Right lung (tissue), 10 donors: ENCODE data around the gene P2RX2. TPM values are rescaled to one million over a fixed set of nuclear protein-coding genes. Genes with fewer than 3 reads are reported as not detected.

Source experiments
- DNase-seq, 2 donors: peaks; one replicate each; pipeline ENCODE4 v3.0.0-alpha.2; 2013
- long read RNA-seq, 8 donors: transcript quantifications; one replicate each; lab custom pipeline, GENCODE V29; 2026
- polyA plus RNA-seq, 5 donors: library from polyadenylated mRNA; unstranded; fragments of 120-200 nt; gene quantifications; one replicate each; pipeline versions ENCODE4 v1.2.1 to v1.2.3, GENCODE V29; 2013; ENCODE audit warnings: inconsistent platforms in 1 of 5, low replicate concordance in 1 of 5; ENCODE audit not compliant: insufficient read length in 5 of 5, insufficient read depth in 1 of 5

The P2RX2 gene
- 10 to 100 TPM in 1 of 5 donors, 1 to 10 TPM in 4; 3.3 to 10.8 (median 4.9) TPM for polyA plus RNA-seq
- long read RNA-seq, donor 1, result 0 reads
- long read RNA-seq, donor 2, result 0 reads
- long read RNA-seq, donor 3, partial matches to known transcripts, result 0 of 1 reads
- long read RNA-seq, donor 3, other reads (novel, unspliced or antisense), result 0 of 1 reads
- long read RNA-seq, donor 4, result 0 reads
- long read RNA-seq, donor 5, result 0 reads
- long read RNA-seq, donor 6, partial matches to known transcripts, result 0 of 2 reads
- long read RNA-seq, donor 6, other reads (novel, unspliced or antisense), result 0 of 2 reads
- long read RNA-seq, donor 7, partial matches to known transcripts, result 0 of 1 reads
- long read RNA-seq, donor 7, other reads (novel, unspliced or antisense), result 0 of 1 reads
- long read RNA-seq, donor 8, result 0 reads

DNA sequence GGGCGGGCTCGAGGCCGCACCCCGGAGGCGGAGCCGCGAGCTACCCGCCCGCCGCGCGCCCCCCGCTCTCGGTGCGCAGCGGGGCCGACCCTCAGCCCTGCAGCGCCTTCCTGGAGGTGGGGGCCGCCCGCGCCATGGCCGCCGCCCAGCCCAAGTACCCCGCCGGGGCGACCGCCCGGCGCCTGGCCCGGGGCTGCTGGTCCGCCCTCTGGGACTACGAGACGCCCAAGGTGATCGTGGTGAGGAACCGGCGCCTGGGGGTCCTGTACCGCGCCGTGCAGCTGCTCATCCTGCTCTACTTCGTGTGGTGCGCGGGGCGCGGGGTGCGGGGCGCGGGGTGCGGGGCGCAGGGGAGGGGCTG, at the start of gene P2RX2:
Gene P2RX2 (plus strand): TSS at position 94 of the 361 bp plus-strand sequence. CDS start 41 bp downstream, at position 135.
- DNase-seq, result no peak

DNA sequence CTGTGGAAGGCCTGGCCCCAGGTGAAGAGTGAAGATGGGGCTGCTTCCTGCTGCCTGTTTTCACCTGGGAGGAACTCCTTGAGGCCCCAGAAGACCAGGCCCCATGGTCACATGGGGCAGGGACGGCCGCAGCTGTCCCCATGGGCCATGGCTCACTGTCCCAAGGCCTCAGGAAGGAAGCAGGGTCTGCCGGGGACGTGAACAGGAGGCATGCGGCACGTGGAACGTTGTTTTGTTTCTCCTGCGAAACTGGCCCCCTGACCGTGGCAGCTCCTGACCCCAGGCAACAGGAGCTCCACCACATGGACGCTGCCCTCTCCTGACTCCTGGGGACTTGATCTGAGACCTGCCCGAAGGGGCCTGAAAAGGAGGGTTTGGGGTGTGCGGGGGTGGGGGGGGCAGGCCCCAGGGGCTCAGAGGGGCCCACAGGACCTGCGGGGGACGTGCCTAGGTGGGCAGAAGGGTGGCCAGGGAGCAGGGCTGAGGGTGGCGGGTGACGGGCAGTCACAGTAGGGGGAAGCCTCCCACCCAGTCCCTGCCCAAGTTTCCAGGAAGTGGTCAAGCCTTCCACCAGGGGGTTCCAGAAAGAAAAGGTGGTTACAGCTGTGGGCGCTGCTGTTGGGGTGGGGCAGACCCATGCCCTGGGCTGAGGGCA, 49.6 kb upstream of the P2RX2 start:
- no peak for DNase-seq

GRCh38 chr12:132569856-132570480, 48.6 kb upstream of the P2RX2 start:
- DNase-seq, result no peak

GRCh38 chr12:132570635-132571034, 47.9 kb upstream of the P2RX2 start:
- no peak for DNase-seq

DNA sequence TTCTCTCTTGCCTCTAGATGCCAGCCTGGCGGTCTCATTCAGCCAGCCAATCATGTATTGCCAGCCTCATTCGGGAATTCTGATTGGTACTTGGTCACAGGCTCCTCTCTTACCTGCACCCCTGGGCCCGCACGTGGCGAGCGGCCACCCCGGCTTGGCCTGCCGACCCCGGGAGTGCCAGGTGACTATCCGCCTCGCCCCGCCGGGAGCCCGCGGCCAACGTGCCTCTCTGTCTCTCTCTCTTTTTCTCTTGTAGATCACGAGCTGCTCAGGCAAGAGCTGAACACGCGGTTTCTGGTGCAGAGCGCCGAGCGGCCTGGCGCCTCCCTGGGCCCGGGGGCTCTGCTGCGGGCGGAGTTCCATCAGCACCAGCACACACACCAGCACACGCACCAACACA, 47.5 kb upstream of the P2RX2 start:
- no peak for DNase-seq

DNA sequence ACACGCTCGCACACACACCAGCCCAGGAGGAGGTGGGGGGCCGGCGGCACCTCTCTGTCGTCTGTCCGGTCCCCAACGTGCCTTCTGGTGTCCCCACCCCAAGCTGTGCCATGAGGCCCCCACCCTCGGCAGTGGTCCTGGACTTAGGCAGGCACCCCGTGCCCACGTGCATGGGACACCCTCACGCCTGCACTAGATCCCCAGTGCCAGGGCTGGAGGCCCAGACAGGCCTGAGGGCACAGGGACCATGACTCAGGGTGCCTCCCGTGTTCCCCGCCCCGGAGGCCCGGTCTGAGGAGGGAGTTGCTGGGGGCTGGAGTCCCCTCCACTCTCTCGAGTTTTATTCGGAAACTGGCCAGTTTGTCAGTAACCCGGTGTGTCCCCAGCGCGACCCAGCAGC, 47.0 kb upstream of the P2RX2 start:
- DNase-seq, result no peak

DNA sequence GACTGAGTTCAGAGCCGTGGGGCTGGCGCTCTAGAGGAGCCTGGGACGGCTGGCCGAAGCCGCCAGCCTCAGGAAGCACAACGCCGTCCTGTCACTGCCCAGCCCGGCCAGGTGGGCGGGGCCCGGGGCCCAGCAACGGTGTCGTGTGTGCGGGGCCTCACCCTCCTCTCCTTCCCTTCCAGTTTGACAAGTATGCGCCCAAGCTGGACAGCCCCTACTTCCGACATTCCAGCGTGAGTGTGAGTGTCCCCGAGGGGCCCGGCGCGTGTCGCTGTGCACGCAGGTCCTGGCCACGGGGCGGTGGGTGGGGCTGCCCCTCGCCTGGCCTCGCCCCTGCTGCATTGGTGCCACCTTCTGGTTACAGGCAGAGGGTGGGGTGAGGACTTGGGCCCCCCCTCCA, 46.5 kb upstream of the P2RX2 start:
- DNase-seq, result peak; percentile 42 to 69

GRCh38 chr12:132572801-132573760, 45.5 kb upstream of the P2RX2 start:
- no peak for DNase-seq

GRCh38 chr12:132574271-132574996, 44.1 kb upstream of the P2RX2 start:
- DNase-seq, result no peak

DNA sequence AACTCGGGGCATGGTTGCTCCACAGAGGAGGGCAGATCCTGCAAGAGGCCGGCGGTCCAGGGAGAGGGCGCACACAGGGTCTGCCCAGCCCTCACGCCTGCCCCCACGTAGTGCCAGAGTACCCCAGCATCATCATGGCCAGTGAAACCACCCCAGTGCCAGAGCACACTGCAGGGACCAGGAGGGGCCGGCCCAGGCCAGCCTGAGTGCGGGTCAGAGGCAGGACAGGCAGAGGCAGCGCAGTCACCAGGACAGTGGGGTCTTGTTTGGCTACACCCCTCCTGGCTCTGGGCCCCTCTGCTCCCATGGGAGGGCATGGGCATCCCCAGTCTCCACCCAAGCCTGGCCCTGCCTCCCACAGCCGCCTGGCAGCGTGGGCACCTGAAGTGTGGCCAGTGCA, 42.9 kb upstream of the P2RX2 start:
- no peak for DNase-seq

DNA sequence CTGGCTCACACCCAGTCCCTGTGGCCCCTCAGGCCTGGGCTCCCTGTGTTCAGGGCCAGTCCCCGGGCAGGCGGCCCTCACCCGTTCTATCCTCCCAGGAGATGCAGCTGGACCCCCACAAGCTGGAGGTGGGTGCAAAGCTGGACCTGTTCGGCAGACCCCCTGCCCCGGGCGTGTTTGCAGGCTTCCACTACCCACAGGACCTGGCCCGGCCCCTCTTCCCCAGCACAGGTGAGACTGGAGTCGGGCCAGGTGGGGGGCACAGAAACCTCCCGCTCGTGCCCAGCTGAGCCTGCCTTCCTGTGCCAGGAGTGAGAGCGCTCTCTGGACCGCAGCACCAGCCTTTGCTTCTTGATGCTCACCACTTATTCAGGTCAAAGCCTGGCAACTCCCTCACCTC, 41.9 kb upstream of the P2RX2 start:
- DNase-seq, result no peak

DNA sequence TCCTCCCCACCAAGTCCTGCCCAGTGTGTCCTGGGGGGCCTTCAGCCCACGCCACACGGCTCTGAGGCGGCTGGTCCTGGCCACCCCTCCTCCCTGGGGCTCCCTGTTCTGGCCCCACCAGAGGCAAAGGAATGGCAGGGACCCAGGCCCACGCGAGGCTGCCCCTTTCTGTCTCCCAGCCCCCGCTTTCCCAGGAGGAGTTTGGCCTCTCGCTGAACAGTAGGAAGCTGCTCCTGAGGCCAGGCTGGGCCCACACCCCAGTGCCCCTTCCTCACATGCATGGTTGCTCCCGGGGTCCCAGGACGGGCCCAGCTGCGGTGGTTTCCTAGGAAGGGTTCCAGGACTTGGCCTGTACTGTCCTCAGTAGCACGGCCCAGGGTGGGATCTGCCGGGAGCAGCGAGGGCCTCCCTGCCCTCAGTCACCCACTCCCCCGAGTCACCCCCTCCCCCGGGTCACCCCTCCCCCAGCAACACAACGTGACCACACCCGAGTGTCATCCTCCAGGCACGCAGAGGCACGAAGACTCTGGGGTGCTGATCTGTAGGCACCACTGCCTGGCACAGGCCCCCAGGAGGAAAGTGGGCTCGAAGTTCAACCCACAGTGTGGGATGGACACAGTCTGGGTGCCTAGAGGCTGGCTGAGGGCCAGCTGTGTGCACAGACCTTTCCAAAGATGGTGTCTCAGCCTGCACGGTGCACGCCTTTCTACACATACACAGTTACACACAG, 41.2 kb upstream of the P2RX2 start:
- DNase-seq, result no peak

- no peak for DNase-seq
Observed at GRCh38 chr12:132578118-132578517, 40.5 kb upstream of the P2RX2 start.

DNA sequence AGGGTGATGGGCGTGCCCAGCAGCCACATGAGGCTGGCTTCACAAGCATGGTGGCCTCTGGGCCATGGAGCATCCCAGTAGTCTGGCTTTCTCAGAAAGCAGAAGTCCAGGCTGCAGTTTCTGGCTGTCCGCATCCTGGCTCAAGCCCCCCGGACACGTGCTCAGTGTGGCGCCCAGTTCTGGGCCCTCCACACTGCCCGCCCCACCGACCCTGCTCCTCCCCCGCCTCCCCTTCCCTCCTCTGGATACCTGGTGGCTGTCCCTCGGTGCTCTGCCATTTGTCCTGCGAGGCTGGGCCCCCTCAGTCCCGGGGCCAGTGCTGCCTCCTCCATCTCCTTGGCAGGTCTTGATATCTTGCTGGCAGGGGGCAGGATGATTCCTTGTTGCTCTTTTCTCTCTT, 39.8 kb upstream of the P2RX2 start:
- no peak for DNase-seq

GRCh38 chr12:132579744-132580143, 38.8 kb upstream of the P2RX2 start:
- no peak for DNase-seq

GRCh38 chr12:132580701-132581292, 37.8 kb upstream of the P2RX2 start:
- no peak for DNase-seq

GRCh38 chr12:132581348-132582057, 37.1 kb upstream of the P2RX2 start:
- no peak for DNase-seq

- DNase-seq, result no peak
Observed at GRCh38 chr12:132582058-132582420, 36.5 kb upstream of the P2RX2 start.
